Measurements from ENCODE around the gene CCDC88C.

The CCDC88C gene

DNA sequence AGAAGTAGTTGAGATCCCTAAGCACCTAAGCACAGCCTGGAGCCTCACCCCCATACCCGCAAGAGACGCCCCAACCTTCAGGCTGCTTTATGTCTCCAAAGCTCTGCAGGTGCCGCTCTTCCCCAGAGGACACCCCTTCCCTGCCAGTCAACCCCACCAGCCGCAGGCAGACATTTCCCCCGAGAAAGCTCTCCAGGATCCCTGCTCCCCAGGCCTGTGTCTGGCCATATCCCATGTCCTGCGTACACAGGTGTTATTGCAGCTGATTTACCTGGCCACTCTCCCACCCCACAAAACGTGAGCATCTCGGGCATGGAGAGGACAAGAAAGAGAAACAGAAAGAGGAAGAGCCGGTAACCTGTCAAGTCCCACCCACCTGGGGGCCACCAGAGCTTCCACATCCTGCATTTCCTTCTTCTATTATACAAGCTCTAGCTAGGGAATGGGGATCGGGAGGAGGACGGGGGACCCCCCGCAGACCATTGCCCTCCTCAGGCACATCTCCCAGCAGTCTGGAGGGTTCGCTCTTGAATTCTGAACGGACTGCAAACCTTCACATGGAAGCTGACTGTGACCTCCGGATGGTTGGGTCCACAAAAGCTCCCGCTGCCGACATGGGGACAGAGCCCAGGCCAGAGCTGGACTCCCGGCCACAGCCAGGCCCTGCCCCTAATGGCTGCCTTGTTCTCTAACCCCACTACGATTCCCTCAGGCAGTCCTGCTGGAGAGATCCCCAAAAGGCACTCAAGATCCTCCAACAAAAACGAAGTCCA is 17.6 kb downstream of the CCDC88C start:
- Histone ChIP-seq H3K27me3 (ENCODE audit: insufficient read depth, low read length, poor library complexity) (no peaks in the 10 kb centered on the region), H2AK5ac (ENCODE audit: low read length) (no peak overlapping the region), H3K4me1 (ENCODE audit: control insufficient read depth, low read depth, low read length) (peaks cover 18% of the 10 kb centered on the region), H3K79me2 (ENCODE audit: control insufficient read depth, insufficient read depth, low read length) (peaks cover 75% of the 10 kb centered on the region), H3K27ac (ENCODE audit: low read depth, low read length) (no peak overlapping the region), H3K4me2 (ENCODE audit: low read length) (no peak overlapping the region), H3K79me1 (ENCODE audit: low read length) (peaks cover 20% of the 10 kb centered on the region), H2BK5ac (ENCODE audit: low read length) (no peak overlapping the region), H3K9ac (ENCODE audit: low read length) (peak overlapping the region; percentile 13), H3K18ac (ENCODE audit: low read length) (no peak overlapping the region), H3K36me3 (ENCODE audit: control insufficient read depth, insufficient read depth, low read length) (no peaks in the 10 kb centered on the region), H4K5ac (ENCODE audit: low read length) (no peak overlapping the region), H3K56ac (ENCODE audit: low read length) (peak overlapping the region; percentile 17), H3K4me3 (ENCODE audit: low read length) (no peak overlapping the region), H2BK120ac (ENCODE audit: low read depth, low read length) (no peak overlapping the region), H3K23ac (ENCODE audit: low read length) (no peak overlapping the region), H3K4ac (ENCODE audit: low read depth, low read length) (no peak overlapping the region), H4K8ac (ENCODE audit: low read depth, low read length) (no peak overlapping the region), H2BK15ac (replicated peaks; ENCODE audit: low read depth) (no peak overlapping the region)
- DNase-seq: no peak
- WGBS (ENCODE audit: extremely low coverage, insufficient coverage, low lambda C conversion rate): no CpG with 5 or more reads among the region's 20 CpGs

DNA sequence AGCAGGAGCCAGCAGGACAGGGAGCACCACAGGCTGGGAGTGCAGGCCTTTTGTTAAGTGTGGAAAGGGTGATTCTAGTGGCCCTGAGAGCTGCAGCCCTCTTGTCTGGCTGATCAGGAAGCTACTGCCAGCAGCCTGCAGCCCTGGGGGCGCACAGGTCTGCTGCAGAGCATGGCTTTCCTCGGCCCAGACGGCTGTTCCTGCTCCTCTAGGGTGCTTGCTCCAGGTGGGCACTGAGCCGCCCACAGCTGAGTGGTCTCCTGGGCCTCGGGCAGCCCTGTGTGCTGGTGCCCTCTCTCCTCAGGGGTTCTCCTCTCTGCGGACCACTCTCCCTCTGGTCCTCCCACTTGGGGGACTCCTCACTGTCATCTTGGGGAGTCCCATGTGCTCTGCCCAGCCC is 18.9 kb downstream of the CCDC88C start:
- no peak overlapping the region for H3K9ac ChIP-seq (ENCODE audit: low read length)
- no peak overlapping the region for H3K27ac ChIP-seq (ENCODE audit: low read depth, low read length)
- no peak overlapping the region for H3K4me3 ChIP-seq (ENCODE audit: low read length)
- H3K18ac ChIP-seq (ENCODE audit: low read length): no peak overlapping the region
- peaks cover 17% of the 10 kb centered on the region for H3K79me1 ChIP-seq (ENCODE audit: low read length)
- no peak overlapping the region for H3K4me2 ChIP-seq (ENCODE audit: low read length)
- WGBS (ENCODE audit: extremely low coverage, insufficient coverage, low lambda C conversion rate): no CpG with 5 or more reads among the region's 6 CpGs
- H3K4ac ChIP-seq (ENCODE audit: low read depth, low read length): no peak overlapping the region
- H3K4me1 ChIP-seq (ENCODE audit: control insufficient read depth, low read depth, low read length): peaks cover 29% of the 10 kb centered on the region
- H3K36me3 ChIP-seq (ENCODE audit: control insufficient read depth, insufficient read depth, low read length): no peaks in the 10 kb centered on the region
- peaks cover 67% of the 10 kb centered on the region for H3K79me2 ChIP-seq (ENCODE audit: control insufficient read depth, insufficient read depth, low read length)
- H2BK15ac ChIP-seq (replicated peaks; ENCODE audit: low read depth): no peak overlapping the region
- H2BK5ac ChIP-seq (ENCODE audit: low read length): no peak overlapping the region
- H4K8ac ChIP-seq (ENCODE audit: low read depth, low read length): no peak overlapping the region
- no peaks in the 10 kb centered on the region for H3K27me3 ChIP-seq (ENCODE audit: insufficient read depth, low read length, poor library complexity)
- H3K23ac ChIP-seq (ENCODE audit: low read length): no peak overlapping the region
- no peak overlapping the region for H2AK5ac ChIP-seq (ENCODE audit: low read length)
- no peak overlapping the region for H2BK120ac ChIP-seq (ENCODE audit: low read depth, low read length)
- peak overlapping the region; percentile 17 for H3K56ac ChIP-seq (ENCODE audit: low read length)
- H4K5ac ChIP-seq (ENCODE audit: low read length): no peak overlapping the region
- DNase-seq: no peak

DNA sequence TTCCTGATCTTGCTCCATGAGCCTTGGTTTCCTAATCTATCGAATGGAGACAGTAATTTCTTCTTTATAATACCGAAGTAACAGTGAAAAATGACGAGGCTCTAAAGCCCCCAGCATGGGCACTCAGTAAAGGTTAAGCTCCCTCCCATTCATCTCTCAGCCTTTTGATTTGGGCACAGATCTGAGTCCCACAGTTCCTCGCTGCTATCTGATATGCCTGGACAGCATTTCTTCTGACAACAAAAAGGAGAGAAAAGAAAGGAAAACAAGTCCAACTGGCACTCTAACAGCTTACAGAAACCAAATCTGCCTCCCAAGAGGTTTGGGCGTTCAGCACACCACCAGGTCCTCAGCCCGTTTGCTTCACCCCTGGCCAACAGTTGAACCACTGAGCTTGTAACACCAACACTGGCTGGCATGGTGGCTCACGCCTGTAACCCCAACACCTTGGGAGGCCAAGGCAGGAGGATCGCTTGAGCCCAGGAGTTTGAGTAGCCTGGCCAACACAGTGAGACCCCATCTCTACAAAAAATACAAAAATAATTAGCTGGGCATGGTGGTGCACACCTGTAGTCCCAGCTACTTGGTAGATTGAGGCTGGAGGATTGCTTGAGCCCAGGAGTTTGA is 19.5 kb downstream of the CCDC88C start:
- no peaks in the 10 kb centered on the region for H3K36me3 ChIP-seq (ENCODE audit: control insufficient read depth, insufficient read depth, low read length)
- no peak overlapping the region for H3K23ac ChIP-seq (ENCODE audit: low read length)
- no peak overlapping the region for H3K27ac ChIP-seq (ENCODE audit: low read depth, low read length)
- no CpG with 5 or more reads among the region's 8 CpGs for WGBS (ENCODE audit: extremely low coverage, insufficient coverage, low lambda C conversion rate)
- no peak overlapping the region for H3K4me2 ChIP-seq (ENCODE audit: low read length)
- H3K9ac ChIP-seq (ENCODE audit: low read length): no peak overlapping the region
- no peak overlapping the region for H4K8ac ChIP-seq (ENCODE audit: low read depth, low read length)
- no peak overlapping the region for H4K5ac ChIP-seq (ENCODE audit: low read length)
- no peak for DNase-seq
- no peak overlapping the region for H3K4ac ChIP-seq (ENCODE audit: low read depth, low read length)
- H3K18ac ChIP-seq (ENCODE audit: low read length): peak overlapping the region; percentile 19
- H3K79me1 ChIP-seq (ENCODE audit: low read length): peaks cover 15% of the 10 kb centered on the region
- peaks cover 61% of the 10 kb centered on the region for H3K79me2 ChIP-seq (ENCODE audit: control insufficient read depth, insufficient read depth, low read length)
- H2BK15ac ChIP-seq (replicated peaks; ENCODE audit: low read depth): no peak overlapping the region
- peak overlapping the region; percentile 44 for H3K56ac ChIP-seq (ENCODE audit: low read length)
- H3K27me3 ChIP-seq (ENCODE audit: insufficient read depth, low read length, poor library complexity): no peaks in the 10 kb centered on the region
- H3K4me3 ChIP-seq (ENCODE audit: low read length): no peak overlapping the region
- H3K4me1 ChIP-seq (ENCODE audit: control insufficient read depth, low read depth, low read length): peaks cover 32% of the 10 kb centered on the region
- H2BK120ac ChIP-seq (ENCODE audit: low read depth, low read length): no peak overlapping the region
- no peak overlapping the region for H2AK5ac ChIP-seq (ENCODE audit: low read length)
- H2BK5ac ChIP-seq (ENCODE audit: low read length): no peak overlapping the region

DNA sequence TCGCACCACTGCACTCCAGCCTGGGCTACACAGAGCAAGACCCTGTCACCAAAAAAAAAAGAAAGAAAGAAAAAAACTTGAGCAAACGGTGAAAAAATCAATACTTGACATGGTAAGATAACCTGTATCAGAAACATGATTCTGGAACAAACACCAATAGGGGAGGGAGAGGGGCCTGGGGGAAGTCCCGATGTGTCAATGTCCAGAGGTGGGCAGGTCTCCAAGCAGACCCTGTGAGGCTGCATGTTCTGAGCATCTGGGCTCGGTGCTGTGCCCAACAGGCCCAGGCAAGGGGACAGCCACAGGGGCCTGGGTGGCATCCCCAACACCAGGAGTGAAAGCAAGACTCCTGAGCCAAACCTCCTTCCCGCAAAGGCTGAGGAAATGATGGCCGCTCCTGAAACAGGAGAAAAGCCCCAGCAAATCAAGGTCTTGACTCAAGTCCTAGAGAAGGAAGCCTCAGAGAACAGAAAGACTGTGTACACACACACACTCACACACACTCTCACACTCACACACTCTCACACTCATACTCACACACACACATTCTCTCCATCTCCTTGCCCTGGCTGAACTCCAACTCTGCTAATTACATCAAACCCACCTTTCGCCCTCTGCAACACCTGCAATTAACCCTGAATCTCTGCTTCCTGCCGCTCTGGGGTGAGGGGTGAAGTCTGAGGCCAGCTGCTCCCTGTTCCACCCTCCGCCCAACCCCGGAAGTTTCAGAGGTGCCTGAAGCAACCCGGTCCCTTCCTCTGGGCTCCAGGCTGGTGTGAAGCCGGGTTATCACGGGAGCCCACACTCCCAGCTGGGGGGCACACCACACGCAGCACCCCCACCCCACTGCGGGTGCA is 20.4 kb downstream of the CCDC88C start:
- H3K4ac ChIP-seq (ENCODE audit: low read depth, low read length): no peak overlapping the region
- H3K36me3 ChIP-seq (ENCODE audit: control insufficient read depth, insufficient read depth, low read length): no peaks in the 10 kb centered on the region
- WGBS (ENCODE audit: extremely low coverage, insufficient coverage, low lambda C conversion rate): no CpG with 5 or more reads among the region's 15 CpGs
- H3K23ac ChIP-seq (ENCODE audit: low read length): no peak overlapping the region
- H3K27ac ChIP-seq (ENCODE audit: low read depth, low read length): no peak overlapping the region
- H3K4me2 ChIP-seq (ENCODE audit: low read length): no peak overlapping the region
- no peak overlapping the region for H2AK5ac ChIP-seq (ENCODE audit: low read length)
- H4K8ac ChIP-seq (ENCODE audit: low read depth, low read length): no peak overlapping the region
- no peak overlapping the region for H4K5ac ChIP-seq (ENCODE audit: low read length)
- H3K79me1 ChIP-seq (ENCODE audit: low read length): peaks cover 11% of the 10 kb centered on the region
- H2BK120ac ChIP-seq (ENCODE audit: low read depth, low read length): no peak overlapping the region
- H3K4me3 ChIP-seq (ENCODE audit: low read length): no peak overlapping the region
- H2BK5ac ChIP-seq (ENCODE audit: low read length): no peak overlapping the region
- no peaks in the 10 kb centered on the region for H3K27me3 ChIP-seq (ENCODE audit: insufficient read depth, low read length, poor library complexity)
- H3K9ac ChIP-seq (ENCODE audit: low read length): peak overlapping the region; percentile 18
- peaks cover 56% of the 10 kb centered on the region for H3K79me2 ChIP-seq (ENCODE audit: control insufficient read depth, insufficient read depth, low read length)
- peak overlapping the region; percentile 66 for H3K56ac ChIP-seq (ENCODE audit: low read length)
- peak overlapping the region; percentile 56 for H3K18ac ChIP-seq (ENCODE audit: low read length)
- H3K4me1 ChIP-seq (ENCODE audit: control insufficient read depth, low read depth, low read length): peaks cover 37% of the 10 kb centered on the region
- H2BK15ac ChIP-seq (replicated peaks; ENCODE audit: low read depth): no peak overlapping the region
- no peak for DNase-seq

DNA sequence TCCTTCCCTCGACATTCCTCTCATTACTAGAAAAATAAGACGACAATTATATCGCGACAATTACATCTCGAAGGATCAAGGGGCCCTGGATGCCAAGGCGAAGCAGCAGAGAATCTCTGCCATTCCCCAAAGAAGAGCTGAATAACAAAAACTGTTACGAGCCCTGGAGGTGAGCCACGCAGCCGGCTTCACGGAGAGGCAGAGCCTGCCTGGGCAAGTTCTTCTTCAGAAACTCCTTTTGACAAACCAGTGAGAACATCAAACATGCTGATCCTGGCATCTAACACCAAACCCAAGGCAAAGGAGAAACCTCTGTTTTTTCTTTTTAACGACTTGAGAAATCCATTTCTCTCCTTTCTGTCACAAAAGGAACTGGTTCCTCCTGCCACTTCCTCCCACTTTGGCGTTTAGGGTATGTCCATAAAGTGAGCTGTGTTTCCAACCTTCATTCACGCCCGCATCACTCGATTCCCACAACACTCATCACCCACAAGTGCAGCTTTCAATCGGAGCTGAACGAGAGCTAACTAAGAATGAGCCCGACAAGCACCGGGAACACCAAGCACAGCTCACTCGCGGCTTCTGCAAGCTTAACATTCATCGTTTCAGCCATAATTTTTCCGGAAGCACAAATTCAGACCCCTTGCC is 21.5 kb downstream of the CCDC88C start:
- Histone ChIP-seq H3K4me1 (ENCODE audit: control insufficient read depth, low read depth, low read length) (peaks cover 41% of the 10 kb centered on the region), H4K8ac (ENCODE audit: low read depth, low read length) (peak overlapping the region; percentile 7), H3K23ac (ENCODE audit: low read length) (no peak overlapping the region), H4K5ac (ENCODE audit: low read length) (no peak overlapping the region), H3K79me2 (ENCODE audit: control insufficient read depth, insufficient read depth, low read length) (peaks cover 57% of the 10 kb centered on the region), H2AK5ac (ENCODE audit: low read length) (no peak overlapping the region), H3K4me2 (ENCODE audit: low read length) (no peak overlapping the region), H3K27me3 (ENCODE audit: insufficient read depth, low read length, poor library complexity) (no peaks in the 10 kb centered on the region), H3K4me3 (ENCODE audit: low read length) (no peak overlapping the region), H3K4ac (ENCODE audit: low read depth, low read length) (no peak overlapping the region), H2BK5ac (ENCODE audit: low read length) (no peak overlapping the region), H3K79me1 (ENCODE audit: low read length) (peaks cover 12% of the 10 kb centered on the region), H2BK120ac (ENCODE audit: low read depth, low read length) (no peak overlapping the region), H3K9ac (ENCODE audit: low read length) (peak overlapping the region; percentile 0), H3K36me3 (ENCODE audit: control insufficient read depth, insufficient read depth, low read length) (no peaks in the 10 kb centered on the region), H3K27ac (ENCODE audit: low read depth, low read length) (peak overlapping the region; percentile 10), H2BK15ac (replicated peaks; ENCODE audit: low read depth) (no peak overlapping the region), H3K56ac (ENCODE audit: low read length) (peak overlapping the region; percentile 63), H3K18ac (ENCODE audit: low read length) (peak overlapping the region; percentile 56)
- no CpG with 5 or more reads among the region's 23 CpGs for WGBS (ENCODE audit: extremely low coverage, insufficient coverage, low lambda C conversion rate)
- DNase-seq: no peak
